Mucosa of rectum (tissue), 2 donors: ENCODE measurements around the gene FNDC11.
"Not testable (repeated sequence)": the region's sequence is repeated elsewhere in the genome, so short reads cannot be mapped to it uniquely, and the experiment has no call there.

Source experiments
- H3K27ac ChIP-seq, 2 donors: one replicate each; pipeline ENCODE4 v1.7.0; 2013; ENCODE audit warnings: inconsistent platforms in 2 of 2, low read depth in 2 of 2, low read length in 2 of 2
- H3K27me3 ChIP-seq, 2 donors: one replicate each; pipeline ENCODE4 v1.7.0; 2013; ENCODE audit warnings: low read length in 2 of 2; ENCODE audit not compliant: control insufficient read depth in 2 of 2, insufficient read depth in 2 of 2
- H3K36me3 ChIP-seq, 2 donors: one replicate each; pipeline ENCODE4 v1.7.0; 2013; ENCODE audit warnings: low read length in 2 of 2; ENCODE audit not compliant: control insufficient read depth in 2 of 2, insufficient read depth in 2 of 2
- H3K4me1 ChIP-seq, 2 donors: one replicate each; pipeline ENCODE4 v1.7.0; 2013; ENCODE audit warnings: low read length in 2 of 2, mild to moderate bottlenecking in 1 of 2; ENCODE audit not compliant: control insufficient read depth in 2 of 2, insufficient read depth in 2 of 2
- H3K4me3 ChIP-seq, 2 donors: one replicate each; pipeline ENCODE4 v1.7.0; 2013; ENCODE audit warnings: low read length in 2 of 2
- H3K9ac ChIP-seq, 2 donors: one replicate each; pipeline ENCODE4 v1.7.0; 2013; ENCODE audit warnings: low read length in 2 of 2, low read depth in 1 of 2, mild to moderate bottlenecking in 1 of 2
- H3K9me3 ChIP-seq, 2 donors: one replicate each; pipeline ENCODE4 v1.7.0; 2013; ENCODE audit warnings: low read length in 2 of 2; ENCODE audit not compliant: control insufficient read depth in 2 of 2
- donor health status: healthy.
- donor health status: Normal muscosa, but diverticular disease.

Gene FNDC11

GRCh38 chr20:63567136-63567385 is 13.1 kb downstream of the FNDC11 start:
- Histone ChIP-seq H3K27me3 (no peaks in the 10 kb centered on the region), H3K4me3 (no peak overlapping the region), H3K36me3 (peaks cover 22% of the 10 kb centered on the region in 2 donors), H3K9ac (no peak overlapping the region), H3K4me1 (peaks cover 0 to 5% of the 10 kb centered on the region in 2 donors), H3K27ac (peak overlapping the region; percentile 9 to 21), H3K9me3 (no peaks in the 10 kb centered on the region)

GRCh38 chr20:63567386-63568169 is 13.6 kb downstream of the FNDC11 start:
- no peaks in the 10 kb centered on the region for H3K9me3 ChIP-seq
- H3K27me3 ChIP-seq: no peaks in the 10 kb centered on the region
- H3K9ac ChIP-seq: peak overlapping the region in 1 of 2 donors; percentile 3
- H3K27ac ChIP-seq: peak overlapping the region; percentile 21 to 70
- H3K4me1 ChIP-seq: peaks cover 0 to 5% of the 10 kb centered on the region in 2 donors
- H3K36me3 ChIP-seq: peaks cover 19 to 22% of the 10 kb centered on the region in 2 donors
- peak overlapping the region in 1 of 2 donors; percentile 50 for H3K4me3 ChIP-seq

GRCh38 chr20:63568170-63568981 is 14.4 kb downstream of the FNDC11 start:
- Histone ChIP-seq H3K36me3 (peaks cover 15 to 17% of the 10 kb centered on the region in 2 donors), H3K9ac (peak overlapping the region in 1 of 2 donors; percentile 3), H3K9me3 (no peaks in the 10 kb centered on the region), H3K27me3 (no peaks in the 10 kb centered on the region), H3K4me1 (peaks cover 4 to 8% of the 10 kb centered on the region in 2 donors), H3K27ac (peak overlapping the region in 1 of 2 donors; percentile 70), H3K4me3 (peak overlapping the region in 1 of 2 donors; percentile 26)

GRCh38 chr20:63568986-63569949 is 15.3 kb downstream of the FNDC11 start:
- Histone ChIP-seq H3K27me3 (no peaks in the 10 kb centered on the region), H3K4me1 (peaks cover 6 to 13% of the 10 kb centered on the region in 2 donors), H3K9me3 (no peaks in the 10 kb centered on the region), H3K4me3 (no peak overlapping the region), H3K27ac (no peak overlapping the region), H3K9ac (no peak overlapping the region), H3K36me3 (peaks cover 6 to 12% of the 10 kb centered on the region in 2 donors)

- no peak overlapping the region for H3K27ac ChIP-seq
- H3K27me3 ChIP-seq: no peaks in the 10 kb centered on the region
- no peak overlapping the region for H3K9ac ChIP-seq
- H3K36me3 ChIP-seq: peaks cover 0 to 6% of the 10 kb centered on the region in 2 donors
- H3K4me3 ChIP-seq: no peak overlapping the region
- no peaks in the 10 kb centered on the region for H3K9me3 ChIP-seq
- H3K4me1 ChIP-seq: peaks cover 6 to 15% of the 10 kb centered on the region in 2 donors
These were observed 16.5 kb downstream of the FNDC11 start for GRCh38 chr20:63570281-63571086.

GRCh38 chr20:63571087-63571478 is 17.1 kb downstream of the FNDC11 start:
- not testable (repeated sequence) for H3K9me3 ChIP-seq, H3K4me3 ChIP-seq

GRCh38 chr20:63572071-63572787 is 18.3 kb downstream of the FNDC11 start:
- Histone ChIP-seq H3K36me3 (no peaks in the 10 kb centered on the region), H3K9me3 (no peaks in the 10 kb centered on the region), H3K4me3 (no peak overlapping the region), H3K9ac (no peak overlapping the region), H3K27me3 (no peaks in the 10 kb centered on the region), H3K4me1 (peaks cover 6 to 15% of the 10 kb centered on the region in 2 donors), H3K27ac (no peak overlapping the region)

More at GRCh38 chr20:63571087-63571478, 17.1 kb downstream of the FNDC11 start:
- not testable (repeated sequence) for H3K36me3 ChIP-seq, H3K9ac ChIP-seq, H3K27ac ChIP-seq, H3K27me3 ChIP-seq
- H3K4me1 ChIP-seq: peaks cover 6 to 15% of the 10 kb centered on the region in 2 donors

- peaks cover 0 to 5% of the 10 kb centered on the region in 2 donors for H3K27me3 ChIP-seq
- H3K9me3 ChIP-seq: no peaks in the 10 kb centered on the region
- peak overlapping the region; percentile 65 to 74 for H3K27ac ChIP-seq
- H3K9ac ChIP-seq: peak overlapping the region; percentile 86 to 98
- no peaks in the 10 kb centered on the region for H3K36me3 ChIP-seq
- peaks cover 6 to 15% of the 10 kb centered on the region in 2 donors for H3K4me1 ChIP-seq
- H3K4me3 ChIP-seq: peak overlapping the region; percentile 85 to 89
These were observed 19.1 kb downstream of the FNDC11 start for GRCh38 chr20:63572788-63573646.
